Mesenteric fat pad (tissue), 1 donor: Measurements from ENCODE around the gene DCLK1. TPM values are rescaled to one million over a fixed set of nuclear protein-coding genes. Genes with fewer than 3 reads are reported as not detected.

ENCODE experiments used
- DNase-seq: peaks from one replicate; pipeline ENCODE4 v3.0.0-alpha.2; 2020; ENCODE audit warnings: low spot score
- total RNA-seq: library from RNA; stranded (reverse); fragmentation: NEBNext Ultra II Directional; extraction: Animal tissue kit (Norgen Biotek cat#: 25700); gene quantifications from one replicate; pipeline ENCODE4 v1.2.1, GENCODE V29; 2021
- donor health status: DM: yes; HTN: yes; CAD: no.

DCLK1 gene
- total RNA-seq, 1 donor from 2014 or later = 24.3 TPM

- peak; percentile 83 for DNase-seq
These were observed 410.3 kb downstream of the DCLK1 start for GRCh38 chr13:35720690-35721554.

GRCh38 chr13:35720290-35720689, 410.9 kb downstream of the DCLK1 start:
- no peak for DNase-seq

Other genes with a start within 250 kb of the DCLK1 start
- not detected for gene SOHLH2, start 83.2 kb upstream of the DCLK1 start, total RNA-seq
- gene CCDC169, start 166.4 kb upstream of the DCLK1 start, total RNA-seq = 0.48 TPM
- gene SPART, start 215.0 kb upstream of the DCLK1 start, total RNA-seq = 101 TPM